Kidney (tissue), 14 donors: ENCODE measurements around the gene NBL1. TPM values are rescaled to one million over a fixed set of nuclear protein-coding genes. Genes with fewer than 3 reads are reported as not detected.

ENCODE experiments used
- DNase-seq, 5 donors: peaks; one replicate each; pipeline ENCODE4 v3.0.0-alpha.2; 2013 to 2020
- FAIRE-seq: peaks from 2 replicates; lab custom pipeline; 2012; peaks lifted over from hg19 to GRCh38; lab: Jason Lieb, UNC
- H3K27ac ChIP-seq, 2 donors: one replicate each; pipeline ENCODE4 v1.7.0; 2013; ENCODE audit warnings: low read depth in 2 of 2, low read length in 2 of 2, inconsistent platforms in 1 of 2
- H3K27me3 ChIP-seq: one replicate; pipeline ENCODE4 v1.7.1; 2013; ENCODE audit warnings: low read length, inconsistent platforms; ENCODE audit not compliant: control insufficient read depth, insufficient read depth
- H3K36me3 ChIP-seq, 3 donors: one replicate each; pipeline versions ENCODE4 v1.7.0 to v1.7.1; 2013; ENCODE audit warnings: low read length in 3 of 3, control low read depth in 1 of 3, inconsistent platforms in 1 of 3; ENCODE audit not compliant: insufficient read depth in 3 of 3, control insufficient read depth in 2 of 3
- H3K4me1 ChIP-seq, 3 donors: one replicate each; pipeline versions ENCODE4 v1.7.0 to v1.7.1; 2013; ENCODE audit warnings: low read length in 3 of 3, inconsistent platforms in 1 of 3, low read depth in 1 of 3; ENCODE audit not compliant: control insufficient read depth in 2 of 3, insufficient read depth in 2 of 3
- H3K4me3 ChIP-seq, 3 donors: one replicate each; pipeline versions ENCODE4 v1.7.0 to v1.8.1; 2013; ENCODE audit warnings: low read length in 3 of 3, control low read depth in 1 of 3, inconsistent platforms in 1 of 3
- H3K9ac ChIP-seq, 3 donors: one replicate each; pipeline versions ENCODE4 v1.7.0 to v1.7.1; 2013; ENCODE audit warnings: low read length in 3 of 3, control low read depth in 1 of 3, inconsistent platforms in 1 of 3
- H3K9me3 ChIP-seq, 3 donors: one replicate each; pipeline versions ENCODE4 v1.7.0 to v1.7.1; 2013; ENCODE audit warnings: low read length in 3 of 3, control low read depth in 1 of 3, inconsistent platforms in 1 of 3; ENCODE audit not compliant: control insufficient read depth in 2 of 3, insufficient read depth in 1 of 3
- CTCF ChIP-seq: IDR thresholded peaks from 3 replicates; pipeline ENCODE4 v1.5.1; 2012; ENCODE audit warnings: mild to moderate bottlenecking, moderate library complexity, borderline replicate concordance; ENCODE audit not compliant: insufficient read depth; ENCODE audit errors: extremely low read depth
- intact Hi-C: fragments of 100-400 bp; cut with DNase I; formaldehyde crosslinking; loops from one replicate; pipeline ENCODE4 v1.11.1; 2022
- polyA plus RNA-seq: library from polyadenylated mRNA; stranded (reverse); fragments of 350-450 nt; fragmentation: Illumina TruSeq; extraction: RNeasy Lipid Tissue Mini Kit (QIAGEN cat#74804); gene quantifications from one replicate; pipeline ENCODE4 v1.2.3, GENCODE V29; 2014; ENCODE audit warnings: low read depth, low replicate concordance; ENCODE audit not compliant: insufficient read depth
- total RNA-seq: library from RNA; stranded (reverse); fragmentation: NEBNext Ultra II Directional; extraction: Animal tissue kit (Norgen Biotek cat#: 25700); gene quantifications from one replicate; pipeline ENCODE4 v1.2.1, GENCODE V29; 2021
- donor health status: control.
- donor health status: control.
- donor health status: control.
- donor health status: control.
- donor health status: control.
- donor health status: DM: yes; HTN: yes; CAD: no.
- donor health status: Normal renal cell carcinoma (clear cell type).

Gene NBL1
- total and polyA plus RNA-seq, 2 donors from 2014 or later: 47.4 to 141 TPM

- no peak overlapping the region for H3K9ac ChIP-seq
- no peak for FAIRE-seq
- H3K4me1 ChIP-seq: no peaks in the 10 kb centered on the region
- no peak overlapping the region for H3K4me3 ChIP-seq
- intact Hi-C loops: loop anchor here (10.0 kb wide), 1 partner anchor 263 kb away; no protein-coding TSS in a partner anchor
- no peaks in the 10 kb centered on the region for H3K9me3 ChIP-seq
- no peak for TF ChIP-seq CTCF
- DNase-seq: no peak
- H3K27me3 ChIP-seq: no peaks in the 10 kb centered on the region
- no peak overlapping the region for H3K27ac ChIP-seq
- H3K36me3 ChIP-seq: no peaks in the 10 kb centered on the region
Observed at GRCh38 chr1:19657511-19657910, 13.4 kb downstream of the NBL1 start.

- no peaks in the 10 kb centered on the region for H3K27me3 ChIP-seq
- no peaks in the 10 kb centered on the region for H3K36me3 ChIP-seq
- H3K4me3 ChIP-seq: no peak overlapping the region
- TF ChIP-seq CTCF: no peak
- no peaks in the 10 kb centered on the region for H3K9me3 ChIP-seq
- FAIRE-seq (no peak), DNase-seq (no peak)
- no peak overlapping the region for H3K27ac ChIP-seq
- H3K9ac ChIP-seq: no peak overlapping the region
- intact Hi-C loops: loop anchor here (10.0 kb wide), 1 partner anchor 263 kb away; no protein-coding TSS in a partner anchor
- H3K4me1 ChIP-seq: no peaks in the 10 kb centered on the region
Observed at GRCh38 chr1:19658186-19658585, 14.1 kb downstream of the NBL1 start.

GRCh38 chr1:19661721-19662228 lies 17.7 kb downstream of the NBL1 start:
- Histone ChIP-seq H3K36me3 (no peaks in the 10 kb centered on the region), H3K4me1 (no peaks in the 10 kb centered on the region), H3K4me3 (no peak overlapping the region), H3K27me3 (peaks cover 6% of the 10 kb centered on the region), H3K9me3 (no peaks in the 10 kb centered on the region), H3K27ac (no peak overlapping the region), H3K9ac (no peak overlapping the region)
- intact Hi-C loops: no loop called here
- DNase-seq: peak in 2 of 5 donors; percentile 66 to 73
- FAIRE-seq: peak; percentile 49
- peak; percentile 62 for TF ChIP-seq CTCF

- H3K27ac ChIP-seq: no peak overlapping the region
- peaks cover 6% of the 10 kb centered on the region for H3K27me3 ChIP-seq
Observed at GRCh38 chr1:19662313-19662712, 18.2 kb downstream of the NBL1 start.

More at GRCh38 chr1:19662313-19662712, 18.2 kb downstream of the NBL1 start:
- Histone ChIP-seq H3K9me3 (no peaks in the 10 kb centered on the region), H3K9ac (no peak overlapping the region), H3K4me1 (no peaks in the 10 kb centered on the region), H3K36me3 (no peaks in the 10 kb centered on the region), H3K4me3 (no peak overlapping the region)
- DNase-seq (no peak), FAIRE-seq (no peak)
- intact Hi-C loops: no loop called here
- TF ChIP-seq CTCF: no peak
